HG03342 (cell line): ENCODE results near the gene NKIRAS2.
A peak's percentile ranks its signal among the peaks of the same experiment; 100 is the strongest.
"Not testable (repeated sequence)": the region's sequence is repeated elsewhere in the genome, so short reads cannot be mapped to it uniquely, and the experiment has no call there.

Experiments used
- ATAC-seq: cut with Tn5 transposase; IDR thresholded peaks from one replicate; pipeline ENCODE4 v1.9.1; 2021; ENCODE audit warnings: mild to moderate bottlenecking, moderate library complexity; ENCODE audit not compliant: unreplicated experiment

The NKIRAS2 gene

DNA sequence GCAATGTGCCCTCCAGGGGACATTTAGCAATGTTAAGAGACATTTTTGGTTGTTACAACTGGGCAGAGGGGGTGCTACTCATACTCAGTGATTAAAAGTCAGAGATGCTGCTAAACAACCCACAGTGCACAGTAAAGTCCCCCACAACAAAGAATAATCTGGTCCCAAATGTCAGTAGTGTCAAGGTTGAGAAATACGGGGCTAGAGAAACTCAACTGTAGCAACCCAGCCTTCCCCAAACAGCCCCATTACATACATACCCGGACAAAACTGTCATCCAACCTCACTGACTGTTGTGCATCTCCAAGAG is 23.1 kb upstream of the NKIRAS2 start:
- no peak for ATAC-seq

DNA sequence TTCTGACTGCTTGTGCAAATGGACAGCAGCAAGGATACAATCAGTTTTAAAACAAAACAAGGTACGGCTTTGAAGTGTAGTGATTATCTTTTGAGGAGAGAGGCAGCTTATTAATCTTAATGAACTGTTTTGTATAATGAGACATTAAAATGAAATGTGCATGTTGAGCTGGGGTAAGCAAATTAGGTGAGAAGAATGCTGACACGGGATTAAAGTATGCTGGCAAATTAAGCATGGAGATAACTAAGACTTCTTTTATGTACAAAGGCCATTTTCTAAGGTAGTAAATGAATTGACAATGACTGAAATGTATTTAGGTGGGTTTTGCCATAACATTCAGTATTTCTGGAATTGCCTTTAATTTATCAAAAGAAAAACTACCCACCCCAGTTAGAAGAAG is 21.4 kb upstream of the NKIRAS2 start:
- ATAC-seq, result no peak

DNA sequence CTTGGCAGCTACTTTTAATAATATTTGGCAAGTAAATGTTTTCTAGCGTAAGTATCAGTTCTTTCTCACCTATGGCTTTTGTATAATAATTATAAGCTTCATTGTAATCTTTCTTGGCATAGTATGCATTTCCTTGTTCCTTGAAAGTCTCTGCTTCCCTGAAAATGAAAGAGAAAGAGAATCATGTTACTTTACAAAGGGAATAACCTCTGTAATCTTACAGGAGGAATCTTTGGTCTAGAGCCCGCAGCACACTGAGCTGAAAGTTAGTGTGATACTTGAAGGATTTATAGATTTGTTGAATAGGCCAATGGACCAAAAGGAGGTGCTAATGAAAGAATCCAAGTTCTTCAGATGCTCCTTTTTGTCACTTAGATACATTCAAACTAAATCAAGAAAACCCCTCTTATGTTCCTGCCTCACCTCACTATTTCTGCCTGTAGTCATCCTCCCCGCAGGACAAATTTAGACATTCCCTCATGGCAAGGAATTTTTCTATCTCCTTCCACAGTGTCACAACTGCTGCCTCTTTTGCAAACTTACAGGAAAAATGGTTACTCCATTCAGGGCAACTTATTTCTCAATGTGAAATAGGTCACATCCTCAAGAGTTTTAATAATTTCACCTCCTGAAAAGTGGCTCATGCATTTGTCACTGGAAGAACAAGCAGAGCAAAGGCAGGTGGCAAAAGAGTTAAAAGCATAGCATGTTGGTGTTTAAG is 19.3 kb upstream of the NKIRAS2 start:
- ATAC-seq, result no peak

DNA sequence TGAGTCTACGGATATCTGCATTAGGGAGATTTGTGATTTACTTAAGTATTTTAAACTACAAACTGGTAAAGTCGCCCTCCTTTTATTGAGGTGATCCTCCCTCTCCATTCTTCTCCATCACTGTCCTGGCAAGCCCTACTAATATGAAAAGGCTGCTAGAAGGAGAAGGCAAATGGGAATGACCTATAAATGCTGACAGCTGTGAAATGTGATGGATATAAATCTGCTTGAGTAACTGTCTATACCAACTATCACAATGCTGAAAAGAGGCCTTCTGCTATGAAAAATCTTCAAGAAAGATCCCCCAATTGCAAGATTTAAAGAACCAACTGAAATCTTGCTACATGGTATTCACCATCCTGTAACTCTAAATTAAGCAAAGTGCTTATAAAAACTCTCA is 18.2 kb upstream of the NKIRAS2 start:
- ATAC-seq, result no peak

DNA sequence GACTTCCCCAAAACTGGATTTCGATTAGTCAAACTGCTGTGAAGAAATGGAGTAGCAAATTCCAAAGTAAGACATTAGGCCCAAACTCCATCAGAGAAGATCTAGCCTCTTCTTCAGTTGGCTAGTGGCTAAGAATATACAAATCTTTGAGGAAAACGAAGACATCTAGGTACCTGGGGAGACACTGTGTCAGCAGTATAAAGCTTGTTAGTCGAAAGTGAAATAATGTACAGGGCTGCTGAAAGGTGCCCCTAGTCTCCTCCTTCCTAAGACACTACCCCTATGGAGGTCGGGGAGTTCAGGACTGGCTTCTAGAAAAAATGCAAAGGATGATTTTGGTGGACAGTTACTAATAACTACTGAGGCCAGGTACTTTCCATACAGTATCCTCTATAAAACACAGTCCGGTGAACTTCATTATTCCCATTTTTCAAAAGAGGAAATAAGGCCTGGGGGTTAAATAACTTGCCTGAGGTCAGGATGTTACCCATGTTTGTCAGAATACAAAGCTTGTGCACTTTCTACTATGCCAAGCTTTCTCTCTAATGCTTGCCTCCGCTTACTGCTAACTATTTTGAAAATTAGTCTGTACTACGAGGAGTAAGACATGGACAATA is 17.6 kb upstream of the NKIRAS2 start:
- ATAC-seq, result no peak

DNA sequence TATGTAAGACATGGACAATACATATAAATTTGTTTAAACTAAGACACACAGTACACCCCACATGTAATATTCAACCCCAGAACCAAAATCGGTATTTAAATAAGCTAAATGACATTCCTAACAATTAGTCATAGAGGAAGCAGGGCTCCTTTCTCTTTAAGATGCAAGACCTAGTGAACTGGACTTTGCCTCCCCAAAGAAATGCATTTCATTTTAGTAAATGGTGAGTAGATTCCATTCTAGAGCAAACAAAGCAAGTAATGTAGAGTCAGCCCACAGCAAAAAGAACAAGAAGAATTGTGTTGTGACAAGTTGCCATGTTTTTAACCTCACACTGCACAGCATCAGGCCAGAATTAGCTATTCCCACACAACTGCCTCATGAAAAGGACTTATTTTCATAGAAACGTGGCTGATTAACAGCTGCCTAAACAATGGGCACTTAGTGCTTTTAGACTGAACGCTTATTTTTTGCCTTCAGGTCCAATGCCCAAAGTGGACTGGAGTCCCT is 17.0 kb upstream of the NKIRAS2 start:
- ATAC-seq, result no peak

DNA sequence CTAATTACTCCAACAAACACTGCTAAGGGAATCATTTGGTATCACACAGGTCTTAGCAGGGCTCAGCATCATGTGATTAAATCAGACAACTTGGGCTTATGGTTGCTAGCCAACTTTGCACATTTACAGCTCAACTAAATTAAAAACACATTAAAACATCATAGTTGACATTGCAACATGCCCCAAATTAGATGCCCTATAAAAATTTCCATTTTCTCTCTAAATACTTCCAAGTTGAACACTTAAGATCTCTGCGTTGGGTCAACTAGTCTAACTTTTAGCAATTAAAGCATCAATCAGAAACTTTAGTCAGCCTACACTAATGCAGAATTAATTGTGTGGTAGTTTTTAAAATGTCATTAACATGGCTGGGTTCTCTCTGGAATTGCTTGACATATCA is 14.7 kb upstream of the NKIRAS2 start:
- no peak for ATAC-seq

DNA sequence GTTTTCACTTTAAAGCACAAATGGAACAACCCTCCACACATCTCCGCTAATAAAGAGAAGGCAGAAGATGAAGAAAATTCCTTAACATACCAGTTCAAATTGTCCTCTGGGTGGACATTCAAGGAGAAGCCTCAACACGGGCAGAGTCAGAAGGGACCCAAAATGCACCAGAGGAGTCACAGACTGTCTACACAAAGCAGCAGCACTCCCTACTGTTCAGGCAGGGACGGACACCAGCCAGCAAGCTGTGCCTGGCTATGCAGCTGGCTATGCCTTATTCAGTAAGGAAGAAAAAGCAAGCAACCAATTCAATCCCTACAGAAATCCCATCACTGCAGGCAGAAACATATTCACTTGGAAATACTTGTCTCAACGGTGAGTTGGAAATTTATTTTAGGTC is 10.7 kb upstream of the NKIRAS2 start:
- ATAC-seq, result no peak

DNA sequence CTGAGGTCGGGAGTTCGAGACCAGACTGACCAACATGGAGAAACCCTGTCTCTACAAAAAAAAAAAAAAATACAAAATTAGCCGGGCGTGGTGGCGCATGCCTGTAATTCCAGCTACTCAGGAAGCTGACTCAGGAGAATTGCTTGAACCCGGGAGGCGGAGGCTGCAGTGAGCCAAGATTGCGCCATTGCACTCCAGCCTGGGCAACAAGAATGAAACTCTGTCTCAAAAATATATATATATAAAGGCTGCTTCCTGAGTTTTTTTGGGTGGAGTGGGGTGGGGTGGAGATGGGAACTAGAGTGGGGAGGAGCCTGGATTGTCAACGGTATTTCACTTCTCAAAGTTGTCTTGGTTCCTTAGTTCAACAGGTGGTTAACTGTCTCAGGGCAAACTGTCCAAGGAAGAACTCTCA is 9.6 kb upstream of the NKIRAS2 start:
- ATAC-seq, result not testable (repeated sequence)

DNA sequence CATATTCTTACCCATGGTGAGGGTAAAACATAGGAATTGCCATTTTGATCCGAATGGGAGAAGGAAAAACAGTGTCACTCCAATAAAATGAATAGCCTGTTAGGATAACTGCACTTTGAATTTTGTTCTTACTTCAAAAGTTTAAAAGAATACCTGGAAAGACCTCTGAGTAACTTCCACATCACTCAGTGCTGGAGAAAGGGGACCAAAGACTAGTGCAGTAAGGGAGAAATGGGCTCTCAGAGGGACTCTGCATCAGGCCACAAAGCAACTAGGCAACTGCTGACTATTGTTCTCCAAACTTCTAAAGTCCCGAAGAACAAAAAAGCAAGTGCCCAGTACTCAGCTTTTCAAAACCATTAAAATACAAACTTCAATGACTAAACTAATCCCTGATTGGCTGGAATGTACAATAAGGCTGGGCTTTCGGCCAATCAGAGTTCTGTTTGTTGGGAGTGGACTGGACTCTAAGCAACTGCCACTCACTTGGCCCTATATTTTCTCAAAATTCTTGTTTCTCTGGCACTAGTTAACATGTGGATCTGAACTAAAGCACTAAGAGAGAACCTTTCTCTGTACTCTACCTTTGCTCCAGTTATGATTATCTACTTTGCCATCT is 8.9 kb upstream of the NKIRAS2 start:
- no peak for ATAC-seq

DNA sequence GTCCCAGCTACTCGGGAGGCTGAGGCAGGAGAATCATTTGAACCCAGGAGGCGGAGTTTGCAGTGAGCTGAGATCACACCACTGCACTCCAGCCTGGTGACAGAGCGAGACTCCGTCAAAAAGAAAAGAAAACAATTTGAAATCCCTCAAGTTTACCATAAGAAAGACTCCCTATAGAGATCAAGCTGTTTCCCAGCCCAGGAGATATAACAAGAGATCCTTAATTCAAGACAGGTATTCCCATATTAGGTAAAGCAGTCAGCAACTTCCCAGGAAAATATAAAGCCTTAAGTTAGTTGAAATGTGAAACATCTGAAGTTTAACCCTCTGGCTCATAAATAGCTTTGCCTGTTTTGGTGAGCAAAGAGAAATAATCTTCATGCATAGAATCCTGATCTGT is 7.5 kb upstream of the NKIRAS2 start:
- not testable (repeated sequence) for ATAC-seq

DNA sequence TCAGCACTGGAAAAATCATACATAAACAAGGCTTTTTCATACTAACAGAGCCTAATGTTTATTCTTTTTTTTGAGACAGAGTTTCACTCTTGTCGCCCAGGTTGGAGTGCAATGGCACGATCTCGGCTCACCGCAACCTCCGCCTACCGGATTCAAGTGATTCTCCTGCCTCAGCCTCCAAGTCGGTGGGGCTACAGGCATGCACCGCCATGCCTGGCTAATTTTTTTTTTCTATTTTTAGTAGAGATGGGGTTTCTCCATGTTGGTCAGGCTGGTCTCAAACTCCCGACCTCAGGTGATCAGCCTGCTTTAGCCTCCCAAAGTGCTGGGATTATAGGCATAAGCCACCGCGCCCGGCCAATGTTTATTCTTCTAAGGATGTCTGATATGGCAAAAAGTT is 6.2 kb upstream of the NKIRAS2 start:
- ATAC-seq, result not testable (repeated sequence)

DNA sequence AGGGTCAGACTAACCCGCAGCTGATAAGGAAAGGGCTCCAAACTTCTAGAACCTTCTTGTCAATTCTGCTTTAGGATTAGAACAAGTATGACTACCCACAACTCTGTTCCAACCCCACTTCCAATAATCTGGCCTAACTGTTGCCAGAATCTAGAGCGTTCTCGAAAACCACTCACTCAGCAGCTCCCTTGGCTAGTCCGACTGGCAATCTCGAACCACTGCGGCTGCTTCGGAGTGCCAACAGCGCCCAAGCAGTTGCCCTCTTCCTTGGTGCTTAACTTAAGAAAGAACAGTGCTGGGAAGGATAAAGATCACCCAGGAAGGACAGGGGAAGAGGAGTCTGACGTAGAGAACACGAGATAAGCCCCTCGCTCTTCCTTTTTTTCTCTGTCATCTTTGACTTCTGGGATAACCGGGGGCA is 3.5 kb upstream of the NKIRAS2 start:
- ATAC-seq, result no peak

DNA sequence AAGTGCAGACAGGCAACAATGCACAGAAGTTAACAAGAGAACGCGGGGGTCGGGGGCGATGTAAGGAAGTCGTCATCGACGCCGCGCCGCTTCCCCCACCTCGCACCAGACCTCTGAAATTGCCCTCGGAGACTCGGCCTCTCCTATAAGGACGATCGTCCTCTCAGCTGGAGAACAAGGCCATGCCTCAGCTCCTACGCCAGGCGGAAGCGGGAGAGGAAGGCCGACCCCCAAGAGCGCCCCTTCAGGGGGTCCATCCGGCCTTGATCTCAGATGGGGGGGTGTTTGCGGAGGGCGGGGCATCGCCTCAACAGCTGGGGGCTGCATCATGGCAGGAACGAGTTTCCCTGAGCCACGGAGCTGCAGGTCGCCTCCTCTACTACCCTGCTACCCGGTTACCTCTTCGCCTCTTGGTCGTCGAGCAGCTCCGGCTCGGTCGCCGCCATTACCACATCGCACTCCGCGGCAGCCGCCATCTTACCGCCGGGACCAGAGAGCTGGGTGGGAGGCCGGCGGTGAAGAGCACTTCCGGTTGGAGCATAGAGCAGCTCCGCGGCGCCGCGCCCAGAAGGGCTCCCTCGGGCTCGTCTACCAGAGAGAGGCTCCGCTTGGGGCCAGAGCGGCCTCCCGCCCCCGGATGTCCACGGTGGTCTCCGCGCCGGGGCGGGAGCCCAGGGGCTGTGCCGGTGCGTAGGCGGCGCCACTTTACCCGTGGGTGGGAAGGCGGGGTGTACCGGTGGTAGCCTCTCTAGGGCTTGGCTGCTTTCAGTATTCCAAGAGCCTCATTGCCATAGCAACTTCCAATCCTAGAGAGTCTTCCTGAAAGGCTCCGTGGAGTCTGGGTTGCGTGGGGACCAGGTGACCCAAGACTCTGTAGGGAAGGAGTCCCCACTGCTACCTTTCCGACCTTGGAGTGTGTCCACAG is 2.7 kb upstream of the NKIRAS2 start, which contains the start of gene DNAJC7:
Gene DNAJC7, minus strand, starts transcription at position 499 of the 925 bp plus-strand sequence. Its CDS starts 23 bp downstream, at position 476.
- peak; percentile 76 for ATAC-seq

DNA sequence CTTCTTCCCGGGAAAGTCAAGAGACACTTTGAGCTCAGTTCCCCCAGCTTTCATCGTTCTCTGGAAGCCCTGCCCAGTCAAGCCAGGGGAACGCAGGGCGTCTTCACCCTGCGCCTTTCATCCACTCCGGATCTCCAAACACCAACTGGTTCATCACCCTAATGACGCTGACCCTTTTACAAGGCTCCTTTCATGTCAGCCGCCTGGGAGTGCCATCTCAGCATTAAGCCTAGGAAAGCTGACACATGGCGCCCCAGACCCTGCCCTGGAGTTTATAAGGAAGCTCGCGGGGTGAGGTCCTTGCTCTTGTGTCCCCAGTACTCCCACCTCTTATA is 2.1 kb upstream of the NKIRAS2 start:
- ATAC-seq, result peak; percentile 4

DNA sequence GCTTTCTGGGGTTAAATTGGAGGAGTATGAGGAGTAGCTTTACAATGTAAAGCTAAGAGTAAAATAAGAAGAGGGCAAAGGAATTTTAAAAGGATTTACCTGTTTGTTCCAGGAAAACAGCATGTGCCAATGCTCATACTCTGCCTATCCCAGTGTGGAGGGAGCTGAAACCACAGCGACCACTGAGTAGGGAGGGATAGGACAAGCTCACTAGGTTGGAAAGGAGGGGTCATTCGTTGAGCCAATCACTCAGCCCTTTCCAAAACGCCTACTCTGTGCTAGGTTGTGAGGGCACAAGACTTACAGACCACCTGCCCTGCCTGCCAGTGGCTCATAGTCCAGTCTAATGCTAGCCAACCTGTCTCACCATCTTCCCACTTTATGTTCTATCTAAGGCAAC is 1.6 kb upstream of the NKIRAS2 start:
- ATAC-seq, result no peak

DNA sequence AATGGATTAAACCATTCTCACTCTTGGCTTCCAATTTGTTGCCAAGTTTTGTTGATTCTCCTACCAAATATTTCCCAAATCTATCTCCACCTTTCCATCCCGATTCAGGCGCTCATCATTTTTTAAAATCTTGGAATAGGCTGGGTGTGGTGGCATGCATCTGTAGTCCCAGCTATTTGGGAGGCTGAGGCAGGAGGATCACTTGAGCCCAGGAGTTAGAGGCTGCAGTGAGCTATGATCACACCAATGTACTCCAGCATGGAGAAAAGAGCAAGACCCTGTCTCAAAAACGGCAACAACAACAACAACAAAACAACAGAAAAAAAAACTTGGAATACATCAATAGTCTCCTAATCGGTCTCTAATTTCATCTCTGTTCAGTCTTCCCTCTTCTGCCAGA is 902 bp upstream of the NKIRAS2 start:
- no peak for ATAC-seq

DNA sequence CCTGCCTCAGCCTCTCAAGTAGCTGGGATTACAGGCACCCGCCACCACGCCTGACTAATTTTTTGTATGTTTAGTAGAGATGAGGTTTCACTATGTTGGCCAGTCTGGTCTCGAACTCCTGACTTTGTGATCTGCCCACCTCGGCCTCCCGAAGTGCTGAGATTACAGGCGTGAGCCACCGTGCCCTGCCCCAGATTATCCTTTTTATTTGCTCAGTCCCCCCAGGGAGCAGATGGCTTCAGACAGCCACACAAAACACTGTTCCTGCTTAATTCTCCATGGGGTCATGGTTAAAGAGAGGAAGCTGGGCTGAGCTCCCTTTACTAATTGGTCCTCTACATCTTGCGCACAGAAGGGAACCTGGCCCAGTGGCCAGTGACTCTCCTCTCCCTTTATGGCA is 955 bp downstream of the NKIRAS2 start:
- ATAC-seq, result not testable (repeated sequence)

DNA sequence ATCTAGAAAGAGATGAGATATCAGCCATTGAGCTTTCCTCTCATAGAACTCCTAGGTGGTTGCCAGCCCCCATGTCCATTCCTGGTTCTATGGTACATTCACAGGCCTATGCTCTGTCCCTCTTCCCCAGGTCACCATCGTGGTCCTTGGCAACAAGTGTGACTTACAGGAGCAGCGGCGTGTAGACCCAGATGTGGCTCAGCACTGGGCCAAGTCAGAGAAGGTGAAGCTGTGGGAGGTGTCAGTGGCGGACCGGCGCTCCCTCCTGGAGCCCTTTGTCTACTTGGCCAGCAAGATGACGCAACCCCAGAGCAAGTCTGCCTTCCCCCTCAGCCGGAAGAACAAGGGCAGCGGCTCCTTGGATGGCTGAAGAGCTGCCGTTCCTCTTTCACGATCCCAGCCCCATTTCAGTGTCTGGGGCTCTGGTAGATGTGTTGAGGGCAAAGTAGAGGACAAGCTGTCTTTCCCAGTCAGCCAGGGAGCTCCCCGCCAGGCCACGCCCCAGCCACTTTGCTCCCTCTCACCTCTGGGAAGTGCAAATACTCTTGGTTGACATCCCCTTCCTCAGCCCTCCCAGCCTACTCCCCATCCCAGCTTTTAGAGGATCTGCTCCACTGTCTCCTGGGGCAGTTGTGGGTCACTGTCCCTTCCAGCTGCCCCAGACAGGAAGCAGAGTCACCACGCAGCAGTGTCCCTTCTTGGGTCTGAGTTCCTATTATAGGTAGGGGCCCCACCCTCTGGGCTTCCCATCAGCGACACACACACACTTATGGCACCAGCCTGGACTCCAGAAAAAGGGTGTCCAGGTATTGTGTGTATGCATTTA is 3.8 kb downstream of the NKIRAS2 start:
- no peak for ATAC-seq

DNA sequence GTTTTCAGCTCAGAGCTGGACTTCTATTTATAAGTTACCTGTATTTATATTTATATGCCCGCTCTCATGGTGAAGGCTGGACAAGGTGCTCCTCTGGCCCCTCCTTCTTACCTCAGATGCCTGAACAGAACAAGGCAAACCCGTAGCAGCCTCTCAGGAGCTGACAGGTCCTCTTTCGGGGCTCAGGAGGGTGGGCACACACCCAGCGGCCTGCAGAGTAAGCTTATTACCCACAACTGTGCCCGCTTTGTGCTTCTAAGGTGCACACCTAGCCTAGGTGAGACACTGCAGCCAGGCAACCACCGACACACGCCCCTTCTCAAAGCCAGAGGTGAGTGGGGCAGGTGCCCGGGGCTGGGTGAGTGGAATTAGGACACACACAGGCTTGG is 5.3 kb downstream of the NKIRAS2 start:
- ATAC-seq, result no peak
